Measurements from ENCODE around the gene ANK3.

The ANK3 gene

DNA sequence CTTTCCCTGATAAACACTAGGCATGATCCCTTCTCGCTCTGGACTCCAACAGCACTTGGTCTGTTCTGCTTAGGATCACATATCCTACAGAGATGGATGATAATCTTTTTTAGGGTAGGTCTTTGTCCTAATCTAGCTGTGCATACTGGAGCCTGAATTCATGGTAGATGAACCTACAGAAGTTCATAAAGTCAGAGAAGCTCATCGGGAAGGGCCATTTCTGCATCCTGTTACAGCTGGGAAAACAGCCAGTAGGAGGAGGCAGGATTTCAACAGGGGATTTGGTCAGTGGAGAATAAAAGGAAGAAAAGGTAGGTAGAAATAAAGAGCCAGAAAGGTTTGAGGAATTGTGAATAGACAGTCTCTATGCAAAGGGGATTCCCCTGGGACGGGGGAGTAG, 101.4 kb downstream of the ANK3 start:
- Histone ChIP-seq H2BK12ac (ENCODE audit: low read length) (no peak overlapping the region), H3K9me3 (ENCODE audit: insufficient read depth, low read depth, low read length) (no peaks in the 10 kb centered on the region), H3K79me1 (ENCODE audit: low read length) (no peaks in the 10 kb centered on the region), H3K18ac (ENCODE audit: low read length) (no peak overlapping the region), H3K4me1 (ENCODE audit: control insufficient read depth in 1 of 2, insufficient read depth in 2 of 2, low read length in 2 of 2) (no peaks in the 10 kb centered on the region), H4K91ac (ENCODE audit: low read depth, low read length) (no peak overlapping the region), H3K27ac (ENCODE audit: low read depth, low read length) (no peak overlapping the region), H3K23ac (ENCODE audit: low read length) (no peak overlapping the region), H3K9ac (ENCODE audit: low read length) (no peak overlapping the region), H2AK5ac (ENCODE audit: low read length) (no peak overlapping the region), H2BK120ac (ENCODE audit: insufficient read depth, low read length, poor library complexity) (no peak overlapping the region), H3K27me3 (ENCODE audit: insufficient read depth, low read length) (no peaks in the 10 kb centered on the region), H3K14ac (ENCODE audit: low read length) (no peak overlapping the region), H2BK5ac (ENCODE audit: low read depth, low read length, poor library complexity) (no peak overlapping the region), H3K4ac (ENCODE audit: low read depth, low read length) (no peak overlapping the region), H2AFZ (ENCODE audit: insufficient read depth, low read length, poor library complexity) (no peak overlapping the region), H4K8ac (ENCODE audit: low read depth, low read length) (no peak overlapping the region), H3K4me3 (ENCODE audit: low read depth, low read length) (no peak overlapping the region), H3K79me2 (ENCODE audit: control insufficient read depth, insufficient read depth, low read length, poor library complexity) (no peaks in the 10 kb centered on the region), H3K4me2 (ENCODE audit: low read length) (no peak overlapping the region), H3K36me3 (ENCODE audit: control insufficient read depth in 1 of 2, insufficient read depth in 2 of 2, low read length in 2 of 2) (no peaks in the 10 kb centered on the region), H4K12ac (ENCODE audit: low read depth, low read length) (no peak overlapping the region)
- DNase-seq: no peak
- no CpG with 5 or more reads among the region's 3 CpGs for WGBS (ENCODE audit: extremely low coverage, insufficient coverage, insufficient read length)

DNA sequence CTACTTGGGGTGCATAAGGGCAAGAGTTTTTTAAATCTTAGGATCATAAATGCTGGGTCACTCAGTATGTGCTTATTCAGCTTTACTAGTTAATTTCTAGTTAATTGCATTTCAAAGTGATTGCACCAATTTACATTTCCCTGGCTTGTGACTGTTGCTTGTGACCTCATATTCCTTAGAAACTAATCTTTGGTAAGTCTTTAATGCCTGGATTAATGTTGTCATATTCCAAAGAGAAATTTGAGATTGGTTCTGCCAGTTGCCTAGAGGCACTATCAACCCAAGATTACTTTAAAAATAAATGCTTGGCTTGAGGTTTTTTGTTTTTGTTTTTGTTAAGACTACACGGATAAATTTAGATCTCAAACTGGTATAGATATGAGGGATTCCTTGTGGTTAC, 103.1 kb downstream of the ANK3 start:
- no peak overlapping the region for H3K18ac ChIP-seq (ENCODE audit: low read length)
- H2BK12ac ChIP-seq (ENCODE audit: low read length): no peak overlapping the region
- no peak overlapping the region for H3K4me3 ChIP-seq (ENCODE audit: low read depth, low read length)
- H4K8ac ChIP-seq (ENCODE audit: low read depth, low read length): no peak overlapping the region
- no peak overlapping the region for H4K12ac ChIP-seq (ENCODE audit: low read depth, low read length)
- H3K9me3 ChIP-seq (ENCODE audit: insufficient read depth, low read depth, low read length): no peaks in the 10 kb centered on the region
- no peak overlapping the region for H3K23ac ChIP-seq (ENCODE audit: low read length)
- no peak overlapping the region for H2AK5ac ChIP-seq (ENCODE audit: low read length)
- H3K79me2 ChIP-seq (ENCODE audit: control insufficient read depth, insufficient read depth, low read length, poor library complexity): no peaks in the 10 kb centered on the region
- no peak overlapping the region for H2BK120ac ChIP-seq (ENCODE audit: insufficient read depth, low read length, poor library complexity)
- H3K36me3 ChIP-seq (ENCODE audit: control insufficient read depth in 1 of 2, insufficient read depth in 2 of 2, low read length in 2 of 2): no peaks in the 10 kb centered on the region
- no peak overlapping the region for H3K4me2 ChIP-seq (ENCODE audit: low read length)
- H4K91ac ChIP-seq (ENCODE audit: low read depth, low read length): no peak overlapping the region
- H2BK5ac ChIP-seq (ENCODE audit: low read depth, low read length, poor library complexity): no peak overlapping the region
- no peaks in the 10 kb centered on the region for H3K4me1 ChIP-seq (ENCODE audit: control insufficient read depth in 1 of 2, insufficient read depth in 2 of 2, low read length in 2 of 2)
- H3K14ac ChIP-seq (ENCODE audit: low read length): no peak overlapping the region
- H3K27me3 ChIP-seq (ENCODE audit: insufficient read depth, low read length): no peaks in the 10 kb centered on the region
- no peak overlapping the region for H3K9ac ChIP-seq (ENCODE audit: low read length)
- WGBS (ENCODE audit: extremely low coverage, insufficient coverage, insufficient read length): no CpG with 5 or more reads among the region's 1 CpG
- no peak overlapping the region for H2AFZ ChIP-seq (ENCODE audit: insufficient read depth, low read length, poor library complexity)
- H3K4ac ChIP-seq (ENCODE audit: low read depth, low read length): no peak overlapping the region
- no peak for DNase-seq
- H3K79me1 ChIP-seq (ENCODE audit: low read length): no peaks in the 10 kb centered on the region
- H3K27ac ChIP-seq (ENCODE audit: low read depth, low read length): no peak overlapping the region

DNA sequence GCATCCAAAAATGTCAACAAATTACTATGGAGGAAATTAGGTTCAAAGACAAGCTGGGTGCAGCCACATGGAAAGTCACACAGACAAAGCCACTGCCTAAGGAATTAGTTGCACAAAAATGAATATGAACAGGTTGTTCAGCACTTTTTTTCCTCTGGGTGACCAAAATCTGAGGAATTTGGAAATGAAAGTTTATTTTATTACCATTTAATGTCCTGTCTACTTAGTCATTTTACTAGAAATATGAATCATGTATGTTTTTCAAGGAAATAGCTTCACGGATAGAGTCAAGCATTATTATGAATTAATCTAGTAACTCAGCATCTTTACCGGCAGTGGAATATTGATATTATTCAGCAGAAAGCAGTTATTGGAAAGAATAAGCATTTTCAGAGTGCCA, 106.3 kb downstream of the ANK3 start:
- Histone ChIP-seq H2AFZ (ENCODE audit: insufficient read depth, low read length, poor library complexity) (no peak overlapping the region), H2BK12ac (ENCODE audit: low read length) (no peak overlapping the region), H3K4me2 (ENCODE audit: low read length) (no peak overlapping the region), H4K91ac (ENCODE audit: low read depth, low read length) (no peak overlapping the region), H4K12ac (ENCODE audit: low read depth, low read length) (no peak overlapping the region), H3K4me3 (ENCODE audit: low read depth, low read length) (no peak overlapping the region), H3K79me1 (ENCODE audit: low read length) (peaks cover 3% of the 10 kb centered on the region), H3K4ac (ENCODE audit: low read depth, low read length) (no peak overlapping the region), H3K23ac (ENCODE audit: low read length) (no peak overlapping the region), H3K18ac (ENCODE audit: low read length) (no peak overlapping the region), H2BK5ac (ENCODE audit: low read depth, low read length, poor library complexity) (no peak overlapping the region), H3K9ac (ENCODE audit: low read length) (no peak overlapping the region), H3K9me3 (ENCODE audit: insufficient read depth, low read depth, low read length) (no peaks in the 10 kb centered on the region), H3K79me2 (ENCODE audit: control insufficient read depth, insufficient read depth, low read length, poor library complexity) (no peaks in the 10 kb centered on the region), H4K8ac (ENCODE audit: low read depth, low read length) (no peak overlapping the region), H2BK120ac (ENCODE audit: insufficient read depth, low read length, poor library complexity) (no peak overlapping the region), H3K36me3 (ENCODE audit: control insufficient read depth in 1 of 2, insufficient read depth in 2 of 2, low read length in 2 of 2) (no peaks in the 10 kb centered on the region), H3K27ac (ENCODE audit: low read depth, low read length) (no peak overlapping the region), H3K4me1 (ENCODE audit: control insufficient read depth in 1 of 2, insufficient read depth in 2 of 2, low read length in 2 of 2) (peaks cover 0 to 5% of the 10 kb centered on the region in 2 experiments), H3K27me3 (ENCODE audit: insufficient read depth, low read length) (no peaks in the 10 kb centered on the region), H3K14ac (ENCODE audit: low read length) (no peak overlapping the region), H2AK5ac (ENCODE audit: low read length) (no peak overlapping the region)
- DNase-seq: no peak
- no CpG with 5 or more reads among the region's 2 CpGs for WGBS (ENCODE audit: extremely low coverage, insufficient coverage, insufficient read length)

- H3K9me3 ChIP-seq (ENCODE audit: insufficient read depth, low read depth, low read length): no peaks in the 10 kb centered on the region
- no peak overlapping the region for H2BK5ac ChIP-seq (ENCODE audit: low read depth, low read length, poor library complexity)
- H3K79me1 ChIP-seq (ENCODE audit: low read length): peaks cover 3% of the 10 kb centered on the region
- no peak overlapping the region for H3K4me2 ChIP-seq (ENCODE audit: low read length)
- no peak overlapping the region for H2BK120ac ChIP-seq (ENCODE audit: insufficient read depth, low read length, poor library complexity)
- H3K4me1 ChIP-seq (ENCODE audit: control insufficient read depth in 1 of 2, insufficient read depth in 2 of 2, low read length in 2 of 2): peaks cover 0 to 5% of the 10 kb centered on the region in 2 experiments
- no peak overlapping the region for H3K4ac ChIP-seq (ENCODE audit: low read depth, low read length)
- DNase-seq: peak; percentile 59 to 83
- H3K36me3 ChIP-seq (ENCODE audit: control insufficient read depth in 1 of 2, insufficient read depth in 2 of 2, low read length in 2 of 2): no peaks in the 10 kb centered on the region
- H3K27ac ChIP-seq (ENCODE audit: low read depth, low read length): peak overlapping the region; percentile 34
- H4K12ac ChIP-seq (ENCODE audit: low read depth, low read length): no peak overlapping the region
- H3K9ac ChIP-seq (ENCODE audit: low read length): no peak overlapping the region
- no peak overlapping the region for H4K91ac ChIP-seq (ENCODE audit: low read depth, low read length)
- no peaks in the 10 kb centered on the region for H3K27me3 ChIP-seq (ENCODE audit: insufficient read depth, low read length)
- WGBS (ENCODE audit: extremely low coverage, insufficient coverage, insufficient read length): no CpG with 5 or more reads among the region's 5 CpGs
- no peak overlapping the region for H3K4me3 ChIP-seq (ENCODE audit: low read depth, low read length)
- no peaks in the 10 kb centered on the region for H3K79me2 ChIP-seq (ENCODE audit: control insufficient read depth, insufficient read depth, low read length, poor library complexity)
- H3K18ac ChIP-seq (ENCODE audit: low read length): no peak overlapping the region
- no peak overlapping the region for H2AFZ ChIP-seq (ENCODE audit: insufficient read depth, low read length, poor library complexity)
- no peak overlapping the region for H3K14ac ChIP-seq (ENCODE audit: low read length)
- H4K8ac ChIP-seq (ENCODE audit: low read depth, low read length): no peak overlapping the region
- no peak overlapping the region for H3K23ac ChIP-seq (ENCODE audit: low read length)
- no peak overlapping the region for H2AK5ac ChIP-seq (ENCODE audit: low read length)
- no peak overlapping the region for H2BK12ac ChIP-seq (ENCODE audit: low read length)
These were observed 106.8 kb downstream of the ANK3 start for GRCh38 chr10:60282771-60283353.

Data from trophoblast cell (in vitro differentiated cells and primary cell).